ENCODE results near the gene VAMP2.

Gene VAMP2

DNA sequence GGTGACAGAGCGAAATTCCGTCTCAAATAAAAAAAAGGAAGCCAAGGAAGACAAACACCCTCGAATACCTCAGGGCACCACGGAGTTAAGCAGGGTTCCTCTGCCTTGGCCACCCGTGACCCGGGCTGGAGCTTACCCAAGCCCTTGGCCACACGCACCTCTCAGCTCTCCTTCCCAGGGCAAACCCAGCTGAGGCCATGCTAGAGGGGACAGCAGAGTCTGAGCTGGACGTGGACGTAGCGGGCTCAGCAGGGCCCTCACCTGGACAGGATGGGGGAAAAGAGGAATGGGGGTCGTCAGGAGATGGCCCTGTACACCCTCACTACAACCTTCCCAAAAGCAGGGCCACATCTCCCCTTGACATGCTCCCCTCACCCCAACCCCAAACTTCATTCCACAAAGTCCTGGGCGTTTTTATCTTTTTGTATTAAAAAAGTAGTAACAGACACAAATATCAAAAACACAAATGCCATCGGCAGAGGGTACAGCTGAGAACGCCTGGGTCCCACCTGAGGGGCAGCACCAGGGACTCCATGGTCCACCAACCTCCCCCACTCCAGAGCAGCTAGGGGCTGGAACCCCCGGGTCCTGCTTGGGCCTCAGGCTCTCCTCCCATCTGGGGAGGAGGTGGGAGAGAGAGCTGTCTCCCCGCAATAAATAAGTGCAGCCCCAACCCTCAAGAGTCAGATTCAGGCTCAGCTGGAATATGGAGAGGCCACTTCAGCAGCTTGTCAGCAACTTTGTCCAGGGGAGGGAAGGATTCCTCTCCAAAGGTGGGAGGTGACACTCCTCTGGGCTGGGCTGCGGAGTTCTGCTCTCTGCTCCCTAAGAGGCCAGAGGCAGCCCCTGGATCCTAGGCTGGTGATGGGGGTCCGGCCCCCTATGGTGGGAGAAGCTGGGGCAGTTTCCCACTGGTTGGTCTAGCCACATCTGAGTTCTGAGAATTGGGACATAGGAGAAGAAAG lies 22.4 kb downstream of the VAMP2 start:
- no peak for TF ChIP-seq FOXP2 (optimal IDR thresholded peaks at IDR 0.05; ENCODE audit: borderline replicate concordance, extremely low read depth, extremely low read length, insufficient read depth)
- TF ChIP-seq POLR2AphosphoS5 (IDR thresholded peaks at IDR 0.05; ENCODE audit: low read depth, low read length) = no peak
- no peak for TF ChIP-seq TAF1 (IDR thresholded peaks at IDR 0.05; ENCODE audit: borderline replicate concordance, insufficient read depth, low read length)
- TF ChIP-seq, protein P1, sequence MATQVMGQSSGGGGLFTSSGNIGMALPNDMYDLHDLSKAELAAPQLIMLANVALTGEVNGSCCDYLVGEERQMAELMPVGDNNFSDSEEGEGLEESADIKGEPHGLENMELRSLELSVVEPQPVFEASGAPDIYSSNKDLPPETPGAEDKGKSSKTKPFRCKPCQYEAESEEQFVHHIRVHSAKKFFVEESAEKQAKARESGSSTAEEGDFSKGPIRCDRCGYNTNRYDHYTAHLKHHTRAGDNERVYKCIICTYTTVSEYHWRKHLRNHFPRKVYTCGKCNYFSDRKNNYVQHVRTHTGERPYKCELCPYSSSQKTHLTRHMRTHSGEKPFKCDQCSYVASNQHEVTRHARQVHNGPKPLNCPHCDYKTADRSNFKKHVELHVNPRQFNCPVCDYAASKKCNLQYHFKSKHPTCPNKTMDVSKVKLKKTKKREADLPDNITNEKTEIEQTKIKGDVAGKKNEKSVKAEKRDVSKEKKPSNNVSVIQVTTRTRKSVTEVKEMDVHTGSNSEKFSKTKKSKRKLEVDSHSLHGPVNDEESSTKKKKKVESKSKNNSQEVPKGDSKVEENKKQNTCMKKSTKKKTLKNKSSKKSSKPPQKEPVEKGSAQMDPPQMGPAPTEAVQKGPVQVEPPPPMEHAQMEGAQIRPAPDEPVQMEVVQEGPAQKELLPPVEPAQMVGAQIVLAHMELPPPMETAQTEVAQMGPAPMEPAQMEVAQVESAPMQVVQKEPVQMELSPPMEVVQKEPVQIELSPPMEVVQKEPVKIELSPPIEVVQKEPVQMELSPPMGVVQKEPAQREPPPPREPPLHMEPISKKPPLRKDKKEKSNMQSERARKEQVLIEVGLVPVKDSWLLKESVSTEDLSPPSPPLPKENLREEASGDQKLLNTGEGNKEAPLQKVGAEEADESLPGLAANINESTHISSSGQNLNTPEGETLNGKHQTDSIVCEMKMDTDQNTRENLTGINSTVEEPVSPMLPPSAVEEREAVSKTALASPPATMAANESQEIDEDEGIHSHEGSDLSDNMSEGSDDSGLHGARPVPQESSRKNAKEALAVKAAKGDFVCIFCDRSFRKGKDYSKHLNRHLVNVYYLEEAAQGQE (IDR thresholded peaks at IDR 0.05; ENCODE audit: insufficient read depth in 1 of 2, low read depth in 2 of 2, low read length in 2 of 2) = no peak
- no peak for TF ChIP-seq SIN3A (IDR thresholded peaks at IDR 0.05; ENCODE audit: borderline replicate concordance, insufficient read depth, low read length)

DNA sequence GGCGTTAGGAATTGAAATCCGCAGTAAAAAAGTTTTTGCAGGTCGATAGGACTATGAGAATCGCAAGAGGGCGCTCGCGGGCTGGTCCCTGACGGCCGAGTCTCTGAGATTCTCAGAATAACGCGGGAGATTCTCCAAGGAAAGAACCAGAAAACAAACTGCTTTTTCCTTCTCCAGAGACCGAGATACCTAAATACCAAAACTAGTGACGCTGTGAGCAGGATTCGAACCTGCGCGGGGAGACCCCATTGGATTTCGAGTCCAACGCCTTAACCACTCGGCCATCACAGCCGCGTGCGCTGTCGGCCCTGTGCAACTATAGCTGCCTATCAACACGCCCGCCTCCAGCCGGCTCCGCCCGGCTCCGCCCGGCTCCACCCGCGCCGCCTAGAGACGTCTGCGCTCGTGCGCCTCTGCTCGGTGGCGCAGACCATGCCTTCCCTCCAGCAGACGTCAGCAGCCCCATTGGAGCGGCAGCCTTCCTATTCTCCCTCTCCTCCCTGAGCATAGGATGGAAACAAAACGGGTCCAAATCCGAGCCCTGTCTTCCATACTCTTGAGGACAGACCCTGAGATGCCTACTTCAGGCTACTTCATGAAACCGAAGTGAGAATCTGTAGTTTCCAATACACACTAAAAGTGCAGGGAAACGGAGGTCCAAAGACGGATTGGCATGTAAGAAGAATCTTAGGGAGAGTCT lies 23.9 kb downstream of the VAMP2 start:
- TF ChIP-seq, protein P1 (IDR thresholded peaks at IDR 0.05; ENCODE audit: insufficient read depth in 1 of 2, low read depth in 2 of 2, low read length in 2 of 2) = no peak
- peak; percentile 69; the same call in 1 of the 2 replicates for TF ChIP-seq SIN3A (IDR thresholded peaks at IDR 0.05; ENCODE audit: borderline replicate concordance, insufficient read depth, low read length)
- TF ChIP-seq TAF1 (IDR thresholded peaks at IDR 0.05; ENCODE audit: borderline replicate concordance, insufficient read depth, low read length) = peak; percentile 51; the same call in 1 of the 2 replicates
- TF ChIP-seq FOXP2 (optimal IDR thresholded peaks at IDR 0.05; ENCODE audit: borderline replicate concordance, extremely low read depth, extremely low read length, insufficient read depth) = no peak
- 0 out of 2 replicates have a peak, but pooled peaks have one; percentile 49 for TF ChIP-seq POLR2AphosphoS5 (IDR thresholded peaks at IDR 0.05; ENCODE audit: low read depth, low read length)

DNA sequence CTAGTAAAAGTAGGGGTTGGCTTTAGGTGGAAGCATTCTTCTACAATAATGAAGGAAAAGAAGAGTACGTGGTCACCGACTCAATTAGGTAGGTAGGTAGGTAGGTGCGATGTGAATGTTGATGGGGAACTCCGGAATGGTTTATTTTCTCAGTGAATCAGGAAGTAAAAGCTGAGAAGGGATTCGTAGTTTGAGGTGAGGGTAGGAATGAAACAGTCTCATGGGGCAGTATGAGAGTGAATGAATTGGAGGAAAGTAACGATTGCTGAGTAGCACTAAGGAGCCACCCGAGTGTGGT lies 24.4 kb downstream of the VAMP2 start:
- TF ChIP-seq, protein P1 (IDR thresholded peaks at IDR 0.05; ENCODE audit: insufficient read depth in 1 of 2, low read depth in 2 of 2, low read length in 2 of 2) = no peak
- TF ChIP-seq POLR2AphosphoS5 (IDR thresholded peaks at IDR 0.05; ENCODE audit: low read depth, low read length) = no peak
- TF ChIP-seq SIN3A (IDR thresholded peaks at IDR 0.05; ENCODE audit: borderline replicate concordance, insufficient read depth, low read length) = no peak
- TF ChIP-seq FOXP2 (optimal IDR thresholded peaks at IDR 0.05; ENCODE audit: borderline replicate concordance, extremely low read depth, extremely low read length, insufficient read depth) = no peak
- TF ChIP-seq TAF1 (IDR thresholded peaks at IDR 0.05; ENCODE audit: borderline replicate concordance, insufficient read depth, low read length) = no peak

DNA sequence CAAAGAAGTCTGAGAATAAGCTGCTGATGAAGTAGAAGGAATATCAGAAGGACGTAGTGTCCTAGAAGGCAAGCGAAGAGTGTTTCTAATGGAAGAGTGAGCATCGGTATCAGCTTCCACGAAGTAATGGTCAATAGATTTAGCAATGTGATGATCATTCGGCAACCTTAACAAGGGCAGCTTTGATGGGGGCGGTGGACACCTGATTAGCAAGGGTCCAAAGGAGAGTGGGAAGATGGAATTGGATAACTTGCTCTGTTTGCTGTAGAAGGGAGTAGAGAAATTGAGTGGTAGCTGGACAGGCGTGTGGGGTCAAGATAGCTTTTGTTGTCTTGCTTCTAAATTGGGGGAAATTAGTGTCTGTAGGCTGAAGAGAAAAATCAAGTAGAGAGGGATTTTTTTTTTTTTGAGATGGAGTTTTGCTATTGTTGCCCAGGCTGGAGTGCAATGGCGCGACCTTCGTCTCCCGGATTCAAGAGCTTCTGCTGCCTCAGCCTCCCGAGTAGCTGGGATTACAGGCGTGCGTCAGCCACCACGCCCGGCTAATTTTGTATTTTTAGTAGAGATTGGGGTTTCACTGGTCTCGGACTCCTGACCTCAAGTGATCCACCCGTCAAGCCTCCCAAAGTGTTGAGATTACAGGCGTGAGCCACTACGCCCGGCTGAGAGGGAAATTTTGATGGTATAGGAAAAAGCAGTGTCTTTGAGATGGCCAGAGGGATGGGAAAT lies 24.9 kb downstream of the VAMP2 start:
- TF ChIP-seq, protein P1 (IDR thresholded peaks at IDR 0.05; ENCODE audit: insufficient read depth in 1 of 2, low read depth in 2 of 2, low read length in 2 of 2) = no peak
- no peak for TF ChIP-seq TAF1 (IDR thresholded peaks at IDR 0.05; ENCODE audit: borderline replicate concordance, insufficient read depth, low read length)
- TF ChIP-seq FOXP2 (optimal IDR thresholded peaks at IDR 0.05; ENCODE audit: borderline replicate concordance, extremely low read depth, extremely low read length, insufficient read depth) = no peak
- no peak for TF ChIP-seq SIN3A (IDR thresholded peaks at IDR 0.05; ENCODE audit: borderline replicate concordance, insufficient read depth, low read length)
- TF ChIP-seq POLR2AphosphoS5 (IDR thresholded peaks at IDR 0.05; ENCODE audit: low read depth, low read length) = no peak
